Cardiac fibroblast (primary cell): ENCODE measurements around the gene ENPEP.

Experiments
- DNase-seq, 2 donors: peaks; one replicate each; pipeline versions ENCODE4 v3.0.0 to v3.0.0-alpha.2; 2010; ENCODE audit warnings: low read depth in 2 of 2
- H3K4me3 ChIP-seq, 2 donors: replicated peaks in 1 of 2; 1 replicate in 1 of 2; 2 replicates in 1 of 2; pipeline ENCODE4 v1.5.1; 2011; ENCODE audit warnings: low read depth in 2 of 2, low read length in 2 of 2, mild to moderate bottlenecking in 2 of 2, moderate library complexity in 1 of 2
- TF ChIP-seq, protein P1 (sequence below): IDR thresholded peaks from one replicate; pipeline ENCODE4 v1.5.1; 2011; ENCODE audit warnings: low read depth, mild to moderate bottlenecking, low read length, inconsistent platforms

ENPEP gene

DNA sequence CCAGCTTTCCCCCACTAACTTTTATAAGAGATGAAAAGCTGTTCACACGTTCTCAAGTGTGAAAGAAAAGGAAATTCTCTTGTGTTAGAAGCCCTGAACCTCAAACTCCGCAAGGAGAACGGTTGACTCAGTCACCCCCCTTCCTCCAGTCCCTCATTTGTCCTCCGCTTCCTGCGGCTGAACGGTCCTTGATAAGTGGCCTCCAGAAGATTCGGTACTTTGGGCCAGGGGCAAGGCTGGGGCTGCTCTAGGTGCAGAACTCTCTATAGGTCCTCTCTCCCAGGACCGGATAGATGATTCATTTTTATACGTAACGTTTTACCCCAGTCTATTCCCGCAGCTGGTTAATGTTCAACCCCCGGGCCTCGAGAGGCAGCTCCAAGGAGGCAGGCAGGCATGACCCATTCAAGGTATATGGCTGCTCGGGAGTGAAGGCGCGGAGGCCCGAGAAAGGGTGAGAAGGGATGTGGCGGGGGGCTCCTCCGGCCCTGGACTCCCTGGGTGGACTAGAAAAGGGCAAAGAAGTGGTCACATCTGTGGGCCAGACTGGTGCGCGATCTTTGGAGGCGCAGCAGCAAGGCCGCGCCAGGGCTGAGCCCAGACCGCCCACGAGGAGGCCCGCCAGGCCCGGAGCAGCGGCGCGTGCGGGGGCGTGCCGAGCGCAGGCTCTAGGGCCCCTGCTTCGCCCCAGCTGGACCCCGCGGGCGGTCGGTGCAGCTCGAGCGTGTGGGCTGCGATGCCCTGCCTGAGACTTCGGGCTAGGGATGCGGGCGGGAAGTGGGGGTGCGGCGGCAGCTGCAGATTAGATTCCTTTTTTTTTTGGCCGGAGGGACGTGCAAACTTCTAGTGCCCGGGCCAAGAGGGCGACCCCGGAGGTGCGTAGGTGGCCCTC, 135.2 kb downstream of the ENPEP start:
- no peak for DNase-seq
- TF ChIP-seq, protein P1, sequence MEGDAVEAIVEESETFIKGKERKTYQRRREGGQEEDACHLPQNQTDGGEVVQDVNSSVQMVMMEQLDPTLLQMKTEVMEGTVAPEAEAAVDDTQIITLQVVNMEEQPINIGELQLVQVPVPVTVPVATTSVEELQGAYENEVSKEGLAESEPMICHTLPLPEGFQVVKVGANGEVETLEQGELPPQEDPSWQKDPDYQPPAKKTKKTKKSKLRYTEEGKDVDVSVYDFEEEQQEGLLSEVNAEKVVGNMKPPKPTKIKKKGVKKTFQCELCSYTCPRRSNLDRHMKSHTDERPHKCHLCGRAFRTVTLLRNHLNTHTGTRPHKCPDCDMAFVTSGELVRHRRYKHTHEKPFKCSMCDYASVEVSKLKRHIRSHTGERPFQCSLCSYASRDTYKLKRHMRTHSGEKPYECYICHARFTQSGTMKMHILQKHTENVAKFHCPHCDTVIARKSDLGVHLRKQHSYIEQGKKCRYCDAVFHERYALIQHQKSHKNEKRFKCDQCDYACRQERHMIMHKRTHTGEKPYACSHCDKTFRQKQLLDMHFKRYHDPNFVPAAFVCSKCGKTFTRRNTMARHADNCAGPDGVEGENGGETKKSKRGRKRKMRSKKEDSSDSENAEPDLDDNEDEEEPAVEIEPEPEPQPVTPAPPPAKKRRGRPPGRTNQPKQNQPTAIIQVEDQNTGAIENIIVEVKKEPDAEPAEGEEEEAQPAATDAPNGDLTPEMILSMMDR, result no peak

GRCh38 chr4:110611968-110612447, 136.1 kb downstream of the ENPEP start:
- no peak overlapping the region for H3K4me3 ChIP-seq
- TF ChIP-seq, protein P1, result no peak

More for the DNA sequence above, 135.2 kb downstream of the ENPEP start:
- H3K4me3 ChIP-seq, result no peak overlapping the region

GRCh38 chr4:110612631-110613269, 136.8 kb downstream of the ENPEP start:
- no peak for DNase-seq
- TF ChIP-seq, protein P1, result no peak
- no peak overlapping the region for H3K4me3 ChIP-seq

More at GRCh38 chr4:110611968-110612447, 136.1 kb downstream of the ENPEP start:
- no peak for DNase-seq

GRCh38 chr4:110613745-110614144, 137.8 kb downstream of the ENPEP start:
- TF ChIP-seq, protein P1, result no peak
- no peak for DNase-seq
- H3K4me3 ChIP-seq, result no peak overlapping the region

DNA sequence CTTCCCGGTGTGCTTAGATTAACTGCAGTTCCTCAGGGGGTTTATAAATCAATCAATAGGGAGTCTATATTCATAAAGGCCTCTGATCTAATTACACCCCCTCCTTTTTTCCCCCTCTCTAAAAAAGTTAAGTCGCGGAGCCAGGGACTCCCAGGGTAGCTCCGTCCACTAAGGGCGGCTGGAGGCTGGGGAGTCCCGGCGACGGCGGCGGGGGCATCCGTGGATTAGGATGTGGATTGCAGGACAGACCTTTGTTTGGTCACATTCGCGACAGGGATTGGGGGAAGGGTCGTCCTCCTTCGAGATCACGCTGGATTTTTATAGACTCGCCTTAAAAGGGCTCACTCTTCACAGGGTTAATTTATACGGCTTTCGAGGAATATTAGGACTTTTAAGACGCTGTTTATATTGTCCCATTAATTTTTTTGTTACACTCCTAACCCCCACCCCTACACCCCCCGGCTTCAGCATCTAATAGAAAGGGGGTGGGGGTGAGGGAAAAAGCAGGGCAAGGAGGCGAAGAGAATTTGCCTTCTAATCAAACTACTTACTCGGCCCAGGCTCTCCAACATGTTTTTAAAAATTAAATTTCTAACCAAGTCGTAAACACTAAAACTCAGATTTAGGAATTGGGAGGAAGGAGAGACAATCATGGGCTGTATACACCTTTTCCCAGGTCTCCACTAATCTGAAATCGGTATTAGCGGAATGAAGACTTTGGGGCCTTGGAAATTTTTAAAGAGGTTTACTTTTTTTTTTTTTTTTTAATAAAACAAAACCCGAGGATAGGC, 138.4 kb downstream of the ENPEP start:
- DNase-seq, result no peak
- H3K4me3 ChIP-seq, result no peak overlapping the region
- TF ChIP-seq, protein P1, result no peak
